Lower leg skin (tissue), 3 donors: Measurements from ENCODE around the gene CCHCR1.

Experiments
- CTCF ChIP-seq, 3 donors: fragments of 450-650 bp; IDR thresholded peaks; one replicate each; pipeline ENCODE4 v1.5.1; 2016; ENCODE audit warnings: antibody characterized with exemption in 3 of 3, mild to moderate bottlenecking in 3 of 3, moderate library complexity in 2 of 3
- POLR2A ChIP-seq, 2 donors: fragments of 450-650 bp; IDR thresholded peaks; one replicate each; pipeline ENCODE4 v1.6.1; 2016 to 2017; ENCODE audit warnings: antibody characterized with exemption in 2 of 2, mild to moderate bottlenecking in 1 of 2, moderate library complexity in 1 of 2

- TF ChIP-seq POLR2A (IDR thresholded peaks at IDR 0.05) = no peak
- no peak for TF ChIP-seq CTCF (IDR thresholded peaks at IDR 0.05)
Measured at GRCh38 chr6:31143148-31143547, 14.5 kb downstream of the CCHCR1 start.
